Measurements from ENCODE around the gene TAS2R42.

Gene TAS2R42

DNA sequence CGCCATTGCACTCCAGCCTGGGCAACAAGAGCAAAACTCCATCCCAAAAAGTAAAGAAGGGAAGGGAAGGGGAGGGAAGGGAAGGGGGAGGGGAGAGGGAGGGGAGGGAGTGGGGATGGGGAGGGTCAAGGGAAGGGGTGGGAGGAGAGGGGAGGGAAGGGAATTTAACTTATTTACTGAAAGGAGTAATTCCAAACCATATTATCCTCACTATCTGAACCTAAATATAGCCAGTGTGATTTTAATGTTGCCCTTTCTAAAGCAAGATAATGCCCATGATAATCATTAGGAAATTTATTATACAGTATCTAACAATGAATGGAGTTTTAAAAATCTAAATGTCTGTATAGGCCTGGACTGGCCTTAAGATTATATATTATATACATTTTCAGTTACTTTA lies 8.5 kb downstream of the TAS2R42 start:
- TF ChIP-seq SPI1 (IDR thresholded peaks at IDR 0.05; ENCODE audit: borderline replicate concordance, low read depth) = no peak
- DNase-seq (ENCODE audit: low read depth in 1 of 2, low spot score in 1 of 2) = no peak
- H3K27me3 ChIP-seq (ENCODE audit: insufficient read depth, poor library complexity, severe bottlenecking) = no peaks in the 10 kb centered on the region
- no peak overlapping the region for H3K27ac ChIP-seq (replicated peaks)
- no peak overlapping the region for H3K4me3 ChIP-seq (replicated peaks; ENCODE audit: insufficient read depth, low read length)

DNA sequence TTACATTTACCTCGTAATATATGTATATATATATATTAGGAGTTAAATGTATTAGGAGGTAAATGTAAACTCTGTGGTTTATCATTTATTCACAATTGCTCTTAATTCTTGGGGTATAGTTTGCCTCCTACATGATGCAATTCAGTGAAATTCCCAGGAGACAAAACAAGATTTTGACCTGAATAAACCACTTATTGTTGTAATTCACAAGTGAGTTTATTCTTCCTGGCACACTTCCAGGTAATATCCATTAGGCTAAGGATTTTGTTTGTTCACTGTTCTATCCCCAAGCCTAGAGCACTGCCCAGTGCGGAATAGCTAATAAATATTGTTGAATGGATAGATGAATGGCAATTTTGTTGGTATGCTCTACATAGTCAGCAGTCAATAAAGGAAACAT lies 12.7 kb downstream of the TAS2R42 start:
- Histone ChIP-seq H3K4me3 (replicated peaks; ENCODE audit: insufficient read depth, low read length) (no peak overlapping the region), H3K27me3 (ENCODE audit: insufficient read depth, poor library complexity, severe bottlenecking) (no peaks in the 10 kb centered on the region), H3K27ac (replicated peaks) (no peak overlapping the region)
- no peak for DNase-seq (ENCODE audit: low read depth in 1 of 2, low spot score in 1 of 2)
- TF ChIP-seq, protein P1, sequence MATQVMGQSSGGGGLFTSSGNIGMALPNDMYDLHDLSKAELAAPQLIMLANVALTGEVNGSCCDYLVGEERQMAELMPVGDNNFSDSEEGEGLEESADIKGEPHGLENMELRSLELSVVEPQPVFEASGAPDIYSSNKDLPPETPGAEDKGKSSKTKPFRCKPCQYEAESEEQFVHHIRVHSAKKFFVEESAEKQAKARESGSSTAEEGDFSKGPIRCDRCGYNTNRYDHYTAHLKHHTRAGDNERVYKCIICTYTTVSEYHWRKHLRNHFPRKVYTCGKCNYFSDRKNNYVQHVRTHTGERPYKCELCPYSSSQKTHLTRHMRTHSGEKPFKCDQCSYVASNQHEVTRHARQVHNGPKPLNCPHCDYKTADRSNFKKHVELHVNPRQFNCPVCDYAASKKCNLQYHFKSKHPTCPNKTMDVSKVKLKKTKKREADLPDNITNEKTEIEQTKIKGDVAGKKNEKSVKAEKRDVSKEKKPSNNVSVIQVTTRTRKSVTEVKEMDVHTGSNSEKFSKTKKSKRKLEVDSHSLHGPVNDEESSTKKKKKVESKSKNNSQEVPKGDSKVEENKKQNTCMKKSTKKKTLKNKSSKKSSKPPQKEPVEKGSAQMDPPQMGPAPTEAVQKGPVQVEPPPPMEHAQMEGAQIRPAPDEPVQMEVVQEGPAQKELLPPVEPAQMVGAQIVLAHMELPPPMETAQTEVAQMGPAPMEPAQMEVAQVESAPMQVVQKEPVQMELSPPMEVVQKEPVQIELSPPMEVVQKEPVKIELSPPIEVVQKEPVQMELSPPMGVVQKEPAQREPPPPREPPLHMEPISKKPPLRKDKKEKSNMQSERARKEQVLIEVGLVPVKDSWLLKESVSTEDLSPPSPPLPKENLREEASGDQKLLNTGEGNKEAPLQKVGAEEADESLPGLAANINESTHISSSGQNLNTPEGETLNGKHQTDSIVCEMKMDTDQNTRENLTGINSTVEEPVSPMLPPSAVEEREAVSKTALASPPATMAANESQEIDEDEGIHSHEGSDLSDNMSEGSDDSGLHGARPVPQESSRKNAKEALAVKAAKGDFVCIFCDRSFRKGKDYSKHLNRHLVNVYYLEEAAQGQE (IDR thresholded peaks at IDR 0.05; ENCODE audit: insufficient replicate concordance, low read depth) = no peak
- TF ChIP-seq, protein P2, sequence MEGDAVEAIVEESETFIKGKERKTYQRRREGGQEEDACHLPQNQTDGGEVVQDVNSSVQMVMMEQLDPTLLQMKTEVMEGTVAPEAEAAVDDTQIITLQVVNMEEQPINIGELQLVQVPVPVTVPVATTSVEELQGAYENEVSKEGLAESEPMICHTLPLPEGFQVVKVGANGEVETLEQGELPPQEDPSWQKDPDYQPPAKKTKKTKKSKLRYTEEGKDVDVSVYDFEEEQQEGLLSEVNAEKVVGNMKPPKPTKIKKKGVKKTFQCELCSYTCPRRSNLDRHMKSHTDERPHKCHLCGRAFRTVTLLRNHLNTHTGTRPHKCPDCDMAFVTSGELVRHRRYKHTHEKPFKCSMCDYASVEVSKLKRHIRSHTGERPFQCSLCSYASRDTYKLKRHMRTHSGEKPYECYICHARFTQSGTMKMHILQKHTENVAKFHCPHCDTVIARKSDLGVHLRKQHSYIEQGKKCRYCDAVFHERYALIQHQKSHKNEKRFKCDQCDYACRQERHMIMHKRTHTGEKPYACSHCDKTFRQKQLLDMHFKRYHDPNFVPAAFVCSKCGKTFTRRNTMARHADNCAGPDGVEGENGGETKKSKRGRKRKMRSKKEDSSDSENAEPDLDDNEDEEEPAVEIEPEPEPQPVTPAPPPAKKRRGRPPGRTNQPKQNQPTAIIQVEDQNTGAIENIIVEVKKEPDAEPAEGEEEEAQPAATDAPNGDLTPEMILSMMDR (IDR thresholded peaks at IDR 0.05; ENCODE audit: insufficient read depth, low read length) = no peak
- TF ChIP-seq POLR2AphosphoS5 (IDR thresholded peaks at IDR 0.05; ENCODE audit: low read depth) = no peak
- TF ChIP-seq GABPA (IDR thresholded peaks at IDR 0.05; ENCODE audit: low read depth) = no peak
- no peak for TF ChIP-seq SPI1 (IDR thresholded peaks at IDR 0.05; ENCODE audit: borderline replicate concordance, low read depth)

DNA sequence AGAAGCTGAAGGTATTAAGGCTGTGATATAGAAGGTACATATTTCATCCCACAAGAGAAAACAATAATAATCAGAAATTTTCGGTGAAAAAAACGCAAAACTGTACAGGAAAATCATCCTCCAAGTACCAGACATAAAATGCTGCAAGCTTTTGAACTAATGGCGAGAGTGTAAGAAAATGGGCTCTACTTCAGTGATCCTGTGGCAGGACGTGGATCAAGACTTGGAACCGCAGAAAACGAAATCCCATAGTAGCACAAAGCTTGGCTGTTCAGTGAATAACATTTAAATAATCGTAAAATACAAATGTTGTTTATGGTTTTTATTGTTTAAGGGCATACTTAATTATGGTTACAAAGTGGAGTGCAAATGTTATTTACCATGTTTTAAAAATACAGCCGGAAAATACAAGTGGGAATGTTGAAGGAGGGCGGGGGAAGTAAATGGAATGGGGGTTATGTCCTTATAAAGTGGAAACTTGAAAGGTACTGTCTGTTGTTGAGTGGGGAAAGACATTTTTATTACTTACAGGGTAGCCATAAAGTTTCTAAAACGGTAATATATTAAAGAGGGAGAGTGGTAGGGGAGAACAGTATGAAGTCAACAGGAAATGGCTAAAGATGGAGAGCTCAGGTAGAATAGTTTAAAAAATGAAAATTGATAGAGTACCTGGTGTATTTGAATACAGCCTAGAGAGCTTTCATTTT lies 14.6 kb downstream of the TAS2R42 start:
- TF ChIP-seq, protein P1 (IDR thresholded peaks at IDR 0.05; ENCODE audit: insufficient replicate concordance, low read depth) = no peak
- TF ChIP-seq, protein P2 (IDR thresholded peaks at IDR 0.05; ENCODE audit: insufficient read depth, low read length) = no peak
- TF ChIP-seq POLR2AphosphoS5 (IDR thresholded peaks at IDR 0.05; ENCODE audit: low read depth) = no peak
- no peak for TF ChIP-seq SPI1 (IDR thresholded peaks at IDR 0.05; ENCODE audit: borderline replicate concordance, low read depth)
- TF ChIP-seq GABPA (IDR thresholded peaks at IDR 0.05; ENCODE audit: low read depth) = no peak
- peak overlapping the region; percentile 61 for H3K4me3 ChIP-seq (replicated peaks; ENCODE audit: insufficient read depth, low read length)
- H3K27ac ChIP-seq (replicated peaks) = peak overlapping the region; percentile 100
- H3K27me3 ChIP-seq (ENCODE audit: insufficient read depth, poor library complexity, severe bottlenecking) = no peaks in the 10 kb centered on the region
- no peak for DNase-seq (ENCODE audit: low read depth in 1 of 2, low spot score in 1 of 2)

DNA sequence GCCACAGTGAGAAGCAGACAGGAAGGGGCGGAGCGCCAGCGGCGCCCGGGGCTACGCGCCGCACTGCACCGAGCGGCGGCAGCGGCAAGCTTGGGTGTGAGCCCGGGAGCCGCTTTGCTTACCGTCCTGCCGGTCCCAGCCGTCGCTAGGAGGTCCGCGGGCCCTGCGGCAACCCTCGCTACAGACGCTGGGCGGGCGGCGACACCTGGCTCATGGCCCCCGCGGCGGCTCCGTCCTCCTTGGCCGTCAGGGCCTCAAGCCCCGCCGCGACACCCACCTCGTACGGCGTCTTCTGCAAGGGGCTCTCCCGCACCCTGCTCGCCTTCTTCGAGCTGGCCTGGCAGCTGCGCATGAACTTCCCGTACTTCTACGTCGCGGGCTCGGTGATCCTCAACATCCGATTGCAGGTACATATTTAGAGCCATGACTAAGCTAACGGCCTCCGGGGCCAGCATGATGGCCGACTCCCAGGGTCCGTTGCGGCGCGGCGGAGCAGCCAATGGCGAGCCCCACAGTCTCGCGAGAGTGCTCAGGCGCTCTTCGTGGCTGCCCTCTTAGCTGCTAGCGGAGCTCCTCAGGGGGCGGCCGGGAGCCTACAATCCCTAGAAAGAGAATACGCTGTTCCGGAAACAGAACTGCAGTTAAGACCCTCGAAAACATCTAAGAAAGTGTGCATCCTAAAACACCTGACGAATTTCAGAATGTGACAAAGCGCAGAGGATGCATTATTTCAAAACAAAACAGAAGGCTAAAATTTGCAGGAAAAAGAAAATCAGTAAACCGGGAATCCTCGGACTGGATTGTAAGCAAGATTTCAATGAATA lies 15.4 kb downstream of the TAS2R42 start, which contains the start of gene SMIM10L1:
SMIM10L1 (plus strand) TSS at position 50 of the 824 bp plus-strand sequence; CDS start at position 213, 163 bp downstream.
- no peaks in the 10 kb centered on the region for H3K27me3 ChIP-seq (ENCODE audit: insufficient read depth, poor library complexity, severe bottlenecking)
- peak within 1 kb of the TSS; percentile 61 for H3K4me3 ChIP-seq (replicated peaks; ENCODE audit: insufficient read depth, low read length)
- TF ChIP-seq, protein P2 (IDR thresholded peaks at IDR 0.05; ENCODE audit: insufficient read depth, low read length) = no peak
- TF ChIP-seq SPI1 (IDR thresholded peaks at IDR 0.05; ENCODE audit: borderline replicate concordance, low read depth) (no peak), POLR2AphosphoS5 (IDR thresholded peaks at IDR 0.05; ENCODE audit: low read depth) (peak; percentile 94), GABPA (IDR thresholded peaks at IDR 0.05; ENCODE audit: low read depth) (0 out of 2 replicates have a peak, but pooled peaks have one; percentile 3)
- TF ChIP-seq, protein P1 (IDR thresholded peaks at IDR 0.05; ENCODE audit: insufficient replicate concordance, low read depth) = peak; percentile 28
- peak; percentile 85 to 93 for DNase-seq (ENCODE audit: low read depth in 1 of 2, low spot score in 1 of 2)
- peak within 1 kb of the TSS; percentile 100 for H3K27ac ChIP-seq (replicated peaks)
